Esophagus muscularis mucosa (tissue), 4 donors: ENCODE measurements around the gene PHF19.

Experiments
- EP300 ChIP-seq: sonication (generic); formaldehyde crosslinking; IDR thresholded peaks from one replicate; pipeline ENCODE4 v1.6.1; 2017; ENCODE audit warnings: antibody characterized with exemption
- POLR2A ChIP-seq: fragments of 450-650 bp; IDR thresholded peaks from one replicate; pipeline ENCODE4 v1.6.1; 2017; ENCODE audit warnings: antibody characterized with exemption, moderate library complexity, mild to moderate bottlenecking, low read depth
- POLR2AphosphoS5 ChIP-seq, 2 donors: sonication (generic); formaldehyde crosslinking; IDR thresholded peaks; one replicate each; pipeline ENCODE4 v1.6.1; 2017; ENCODE audit warnings: antibody characterized with exemption in 2 of 2
- TF ChIP-seq, protein P1 (sequence below), 3 experiments: fragments of 200-600 bp in 2 of 3; fragments of 450-650 bp in 1 of 3; sonication (generic) in 2 of 3; IDR thresholded peaks; one replicate each; pipeline ENCODE4 v1.5.1; 2017 to 2019; ENCODE audit warnings: antibody characterized with exemption in 3 of 3, mild to moderate bottlenecking in 2 of 3, moderate library complexity in 1 of 3

DNA sequence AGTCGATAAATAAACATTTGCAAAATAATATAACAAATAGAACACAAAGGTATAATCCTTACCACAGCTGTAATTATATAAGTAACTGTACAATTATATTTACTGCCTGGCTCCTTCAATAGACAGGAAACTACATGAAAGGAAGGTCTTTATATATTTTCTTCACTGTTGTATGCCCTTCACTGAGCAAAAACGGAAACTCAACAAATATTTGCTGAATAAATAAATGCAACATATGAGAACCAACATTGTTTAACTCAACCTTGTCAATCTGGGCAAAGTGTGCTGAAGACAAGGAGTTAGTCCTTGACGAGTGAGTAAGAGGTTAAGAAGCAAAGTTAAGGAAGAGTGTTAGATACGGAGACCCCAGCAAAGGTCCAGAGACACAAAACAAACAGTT lies 56.9 kb downstream of the PHF19 start:
- TF ChIP-seq, protein P1, sequence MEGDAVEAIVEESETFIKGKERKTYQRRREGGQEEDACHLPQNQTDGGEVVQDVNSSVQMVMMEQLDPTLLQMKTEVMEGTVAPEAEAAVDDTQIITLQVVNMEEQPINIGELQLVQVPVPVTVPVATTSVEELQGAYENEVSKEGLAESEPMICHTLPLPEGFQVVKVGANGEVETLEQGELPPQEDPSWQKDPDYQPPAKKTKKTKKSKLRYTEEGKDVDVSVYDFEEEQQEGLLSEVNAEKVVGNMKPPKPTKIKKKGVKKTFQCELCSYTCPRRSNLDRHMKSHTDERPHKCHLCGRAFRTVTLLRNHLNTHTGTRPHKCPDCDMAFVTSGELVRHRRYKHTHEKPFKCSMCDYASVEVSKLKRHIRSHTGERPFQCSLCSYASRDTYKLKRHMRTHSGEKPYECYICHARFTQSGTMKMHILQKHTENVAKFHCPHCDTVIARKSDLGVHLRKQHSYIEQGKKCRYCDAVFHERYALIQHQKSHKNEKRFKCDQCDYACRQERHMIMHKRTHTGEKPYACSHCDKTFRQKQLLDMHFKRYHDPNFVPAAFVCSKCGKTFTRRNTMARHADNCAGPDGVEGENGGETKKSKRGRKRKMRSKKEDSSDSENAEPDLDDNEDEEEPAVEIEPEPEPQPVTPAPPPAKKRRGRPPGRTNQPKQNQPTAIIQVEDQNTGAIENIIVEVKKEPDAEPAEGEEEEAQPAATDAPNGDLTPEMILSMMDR (IDR thresholded peaks at IDR 0.05): no peak
- TF ChIP-seq POLR2AphosphoS5 (IDR thresholded peaks at IDR 0.05) (no peak), POLR2A (no peak), EP300 (no peak)
